Activated CD4-positive, CD25-positive, alpha-beta regulatory T cell (primary cell): ENCODE results near the gene PLCB1.

Source experiments
- DNase-seq, 4 experiments: peaks; one replicate each; lab custom pipeline; 2025; lab: John Stamatoyannopoulos, UW

PLCB1 gene

GRCh38 chr20:8246153-8246552, 114.1 kb downstream of the PLCB1 start:
- no peak for DNase-seq

GRCh38 chr20:8246716-8247115, 114.7 kb downstream of the PLCB1 start:
- DNase-seq: no peak

GRCh38 chr20:8248051-8248450, 116.0 kb downstream of the PLCB1 start:
- no peak for DNase-seq

- no peak for DNase-seq
Measured at GRCh38 chr20:8249634-8250033, 117.6 kb downstream of the PLCB1 start.

- DNase-seq: no peak
Measured at GRCh38 chr20:8250539-8251200, 118.6 kb downstream of the PLCB1 start.

GRCh38 chr20:8251201-8251575, 119.1 kb downstream of the PLCB1 start:
- DNase-seq: no peak

- no peak for DNase-seq
Measured at GRCh38 chr20:8254911-8255582, 123.0 kb downstream of the PLCB1 start.

GRCh38 chr20:8255945-8256632, 124.0 kb downstream of the PLCB1 start:
- DNase-seq: no peak

GRCh38 chr20:8260837-8261251, 128.8 kb downstream of the PLCB1 start:
- no peak for DNase-seq

- no peak for DNase-seq
Measured at GRCh38 chr20:8262721-8263120, 130.7 kb downstream of the PLCB1 start.

GRCh38 chr20:8265588-8265987, 133.5 kb downstream of the PLCB1 start:
- DNase-seq: no peak

- DNase-seq: no peak
Measured at GRCh38 chr20:8267009-8267408, 134.9 kb downstream of the PLCB1 start.

- DNase-seq: no peak
Measured at GRCh38 chr20:8271727-8272126, 139.7 kb downstream of the PLCB1 start.

GRCh38 chr20:8272766-8273165, 140.7 kb downstream of the PLCB1 start:
- DNase-seq: no peak

- no peak for DNase-seq
Measured at GRCh38 chr20:8284902-8285301, 152.8 kb downstream of the PLCB1 start.

- no peak for DNase-seq
Measured at GRCh38 chr20:8287340-8287739, 155.3 kb downstream of the PLCB1 start.

- DNase-seq: no peak
Measured at GRCh38 chr20:8291200-8291599, 159.1 kb downstream of the PLCB1 start.

- no peak for DNase-seq
Measured at GRCh38 chr20:8291873-8292272, 159.8 kb downstream of the PLCB1 start.

- DNase-seq: no peak
Measured at GRCh38 chr20:8292793-8293192, 160.7 kb downstream of the PLCB1 start.

GRCh38 chr20:8293750-8294149, 161.7 kb downstream of the PLCB1 start:
- DNase-seq: no peak

- DNase-seq: no peak
Measured at GRCh38 chr20:8296536-8296935, 164.5 kb downstream of the PLCB1 start.

GRCh38 chr20:8298426-8299043, 166.5 kb downstream of the PLCB1 start:
- no peak for DNase-seq

GRCh38 chr20:8299921-8300320, 167.9 kb downstream of the PLCB1 start:
- DNase-seq: no peak
